NCI-H774 (cell line): ENCODE results near the gene ATOH8.

Source experiments
- DNase-seq: peaks from one replicate; lab custom pipeline; 2025; lab: John Stamatoyannopoulos, UW

Gene ATOH8

DNA sequence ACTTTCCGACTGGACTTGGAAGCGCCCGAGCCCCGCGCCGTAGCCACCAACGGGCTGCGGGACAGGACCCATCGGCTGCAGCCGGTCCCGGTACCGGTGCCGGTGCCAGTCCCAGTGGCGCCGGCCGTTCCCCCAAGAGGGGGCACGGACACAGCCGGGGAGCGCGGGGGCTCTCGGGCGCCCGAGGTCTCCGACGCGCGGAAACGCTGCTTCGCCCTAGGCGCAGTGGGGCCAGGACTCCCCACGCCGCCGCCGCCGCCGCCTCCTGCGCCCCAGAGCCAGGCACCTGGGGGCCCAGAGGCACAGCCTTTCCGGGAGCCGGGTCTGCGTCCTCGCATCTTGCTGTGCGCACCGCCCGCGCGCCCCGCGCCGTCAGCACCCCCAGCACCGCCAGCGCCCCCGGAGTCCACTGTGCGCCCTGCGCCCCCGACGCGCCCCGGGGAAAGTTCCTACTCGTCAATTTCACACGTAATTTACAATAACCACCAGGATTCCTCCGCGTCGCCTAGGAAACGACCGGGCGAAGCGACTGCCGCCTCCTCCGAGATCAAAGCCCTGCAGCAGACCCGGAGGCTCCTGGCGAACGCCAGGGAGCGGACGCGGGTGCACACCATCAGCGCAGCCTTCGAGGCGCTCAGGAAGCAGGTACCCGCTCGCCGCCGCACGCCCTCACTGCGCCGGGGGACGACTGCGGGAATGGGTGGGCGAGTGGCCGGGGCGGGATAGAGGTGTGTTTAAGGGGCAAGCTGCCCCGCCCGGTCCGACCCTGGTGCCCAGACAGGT is 713 bp downstream of the ATOH8 start:
- no peak for DNase-seq

DNA sequence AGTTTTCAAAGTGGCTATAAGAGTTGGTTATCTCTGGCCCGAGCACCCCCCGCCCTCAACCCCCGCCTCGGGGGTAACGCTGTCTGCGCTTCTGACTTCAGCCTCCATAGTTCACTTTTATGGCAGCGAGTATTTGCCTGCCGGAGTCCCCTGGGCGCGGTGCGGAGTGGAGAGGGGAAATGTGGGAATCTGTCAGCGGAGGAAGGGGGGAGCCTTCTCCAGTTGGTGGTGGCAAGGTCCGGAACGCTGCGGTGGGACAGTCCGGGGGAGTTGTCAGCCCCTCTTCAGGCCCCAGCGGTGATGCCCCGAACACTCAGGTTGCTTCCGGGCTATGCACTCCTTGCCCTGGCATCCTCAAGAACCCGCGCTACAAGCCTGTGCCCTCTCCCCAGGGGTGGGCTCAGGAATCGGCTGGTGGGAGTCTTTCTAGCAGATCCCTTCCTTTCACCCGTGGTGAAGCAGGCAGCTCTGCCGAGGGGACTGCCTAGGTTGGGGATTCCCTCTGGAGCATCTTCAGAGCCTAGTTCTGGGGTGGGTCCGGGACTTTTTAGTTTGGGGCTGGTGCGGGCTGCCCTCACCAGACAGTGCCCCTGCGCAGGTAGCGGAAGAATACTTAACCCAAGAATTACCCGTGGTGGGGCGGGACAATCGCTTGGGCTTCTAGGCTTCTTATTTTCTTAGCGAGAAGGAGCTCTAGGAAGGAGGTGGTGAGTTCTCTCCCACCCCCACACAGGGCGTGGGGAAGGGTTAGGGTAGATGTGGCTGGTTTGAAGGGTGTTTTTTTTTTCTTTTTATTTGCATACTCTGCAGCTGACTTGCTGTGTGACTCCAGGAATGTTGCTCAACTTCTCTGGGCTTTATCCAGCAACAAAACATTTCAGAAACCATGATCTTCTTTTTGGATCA is 1.6 kb downstream of the ATOH8 start:
- no peak for DNase-seq

DNA sequence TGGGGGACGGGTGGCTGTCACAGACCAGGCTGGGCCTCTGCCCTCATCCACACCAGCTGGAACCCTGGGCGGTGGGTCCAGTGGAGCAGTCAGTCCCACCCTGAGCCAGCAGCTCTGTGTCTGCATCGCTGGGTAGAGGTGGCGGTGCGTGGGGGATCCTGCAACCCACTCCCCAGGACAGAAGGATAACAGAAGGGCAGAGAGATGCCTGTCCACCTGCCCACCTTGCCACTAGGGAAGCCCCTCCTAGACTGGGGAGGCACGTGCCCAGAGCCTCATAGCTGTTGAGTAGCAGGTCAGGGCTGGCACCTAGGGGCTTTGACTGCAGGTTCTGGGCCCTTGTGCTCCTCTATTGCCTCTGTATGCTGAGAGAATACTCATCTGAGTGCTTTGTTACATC is 2.4 kb downstream of the ATOH8 start:
- DNase-seq, result no peak

DNA sequence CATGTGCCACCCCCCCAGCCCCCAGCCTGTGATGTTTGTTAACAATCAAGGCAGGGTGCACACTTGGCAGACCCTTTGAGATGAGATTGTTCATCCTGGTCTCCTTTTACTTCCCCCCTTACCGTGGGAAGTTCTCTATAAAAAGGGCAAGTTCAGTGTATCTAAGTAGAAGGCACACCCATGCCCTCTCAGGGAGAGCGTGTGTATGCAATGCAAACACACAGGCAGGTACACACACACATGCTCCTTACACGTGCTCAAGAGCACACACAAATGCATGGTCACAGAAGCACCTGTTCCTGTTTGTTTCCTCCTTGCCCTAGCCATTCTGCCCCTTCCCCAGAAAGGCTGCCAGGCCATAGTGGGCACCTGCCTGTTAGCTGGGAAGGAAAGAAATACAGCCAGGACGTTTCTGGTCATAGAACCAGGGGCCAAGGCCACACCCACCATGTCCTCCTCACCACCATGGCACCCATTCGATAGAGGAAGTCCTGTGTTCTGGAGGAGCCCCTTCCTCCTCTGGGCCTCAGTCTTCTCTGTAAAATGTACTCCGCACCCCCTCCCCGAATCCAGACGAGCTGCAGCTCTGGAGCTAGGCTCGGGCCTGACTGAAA is 3.1 kb downstream of the ATOH8 start:
- DNase-seq, result peak; percentile 61

DNA sequence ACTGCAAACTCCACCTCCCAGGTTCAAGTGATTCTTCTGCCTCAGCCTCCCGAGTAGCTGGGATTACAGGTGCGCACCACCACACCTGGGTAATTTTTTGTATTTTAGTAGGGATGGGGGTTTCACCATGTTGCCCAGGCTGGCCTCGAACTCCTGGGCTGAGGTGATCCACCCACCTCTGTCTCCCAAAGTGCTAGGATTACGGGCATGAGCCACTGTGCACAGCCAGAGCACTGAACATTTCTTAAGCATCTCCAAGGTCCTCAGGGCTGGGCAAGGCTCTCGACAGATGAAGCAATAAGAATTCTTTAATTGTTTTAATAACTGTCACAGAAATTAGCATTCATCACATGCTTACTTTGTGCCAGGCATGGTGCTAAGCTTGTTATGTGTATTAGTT is 4.1 kb downstream of the ATOH8 start:
- no peak for DNase-seq

DNA sequence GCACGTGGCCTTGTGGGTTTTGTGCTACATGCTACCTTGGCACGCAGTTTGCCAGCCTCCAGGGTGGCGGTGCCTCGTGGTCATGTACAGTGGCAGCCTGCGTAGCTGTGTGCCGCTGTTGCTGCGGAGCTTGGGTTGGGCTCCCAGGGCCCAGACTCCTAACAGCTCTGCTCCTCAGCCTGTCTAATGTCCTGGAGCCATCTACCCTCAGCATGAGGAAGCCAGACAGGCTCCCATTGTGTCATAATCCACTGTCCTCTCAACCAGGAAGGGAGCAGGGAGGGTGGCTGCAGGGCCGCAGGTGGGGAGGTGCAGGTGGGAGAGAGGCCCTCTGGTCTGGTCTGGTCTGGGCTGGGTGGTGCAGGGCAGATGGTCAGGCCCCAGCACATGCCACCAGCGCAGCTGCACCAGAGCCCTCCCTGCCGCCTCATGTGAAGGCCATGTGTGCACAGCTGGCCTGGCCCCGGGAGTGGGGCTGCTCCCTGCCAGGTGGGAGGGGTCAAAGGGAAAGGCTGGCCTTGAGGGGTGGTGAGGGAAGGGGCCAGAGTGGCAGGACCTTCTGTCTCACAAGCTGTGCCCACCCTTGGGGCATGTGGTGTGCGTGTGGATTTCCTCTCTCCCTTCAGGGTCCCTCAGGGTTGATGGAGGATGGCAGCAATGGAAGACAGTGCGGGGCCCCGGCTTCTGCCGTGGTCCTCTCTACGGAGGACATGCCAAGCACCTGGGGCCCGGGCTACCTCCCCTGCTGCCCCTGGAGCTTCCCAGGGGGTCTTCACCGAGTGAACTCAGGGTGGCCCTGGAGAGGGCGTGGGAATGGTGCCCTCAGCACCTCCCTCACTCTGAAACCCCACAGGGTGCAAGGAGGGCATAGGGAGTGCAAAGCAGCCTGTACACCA is 4.8 kb downstream of the ATOH8 start:
- peak; percentile 79 for DNase-seq

DNA sequence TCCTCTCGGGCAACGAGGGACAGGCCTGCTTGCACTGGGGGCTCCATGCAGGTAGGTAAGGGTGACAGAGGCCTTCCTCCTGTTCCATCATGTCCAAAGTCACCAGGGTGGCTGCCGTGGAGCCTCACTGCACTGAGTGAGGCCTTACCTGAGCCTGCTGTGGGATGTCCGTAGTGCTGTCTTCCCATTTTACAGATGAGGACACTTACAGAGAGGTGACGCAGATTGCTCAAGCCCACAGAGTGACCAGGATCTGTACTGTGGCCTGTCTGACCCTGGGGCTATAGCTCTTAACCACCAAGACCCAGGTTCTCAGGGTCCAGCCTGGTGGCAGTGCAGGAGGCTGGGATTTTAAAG is 5.4 kb downstream of the ATOH8 start:
- no peak for DNase-seq

DNA sequence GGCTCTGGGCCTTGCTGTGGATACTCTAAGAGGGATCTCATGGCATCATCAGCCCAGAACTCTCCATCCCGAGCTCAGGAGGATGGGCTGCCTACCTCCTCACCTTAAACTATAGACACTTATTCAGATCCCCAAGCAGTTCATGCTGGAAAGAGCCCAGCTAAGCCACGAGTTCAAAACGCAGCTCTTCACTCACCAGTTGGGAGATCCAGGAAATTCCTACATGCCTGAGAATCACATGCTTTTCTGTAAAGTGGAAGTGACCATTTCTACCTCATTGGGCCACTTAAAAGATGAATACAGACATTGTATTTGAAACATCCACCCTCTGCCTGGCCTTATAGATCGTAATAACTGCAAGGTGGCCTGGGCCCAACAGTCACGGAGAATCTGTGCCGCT is 6.6 kb downstream of the ATOH8 start:
- DNase-seq, result no peak

DNA sequence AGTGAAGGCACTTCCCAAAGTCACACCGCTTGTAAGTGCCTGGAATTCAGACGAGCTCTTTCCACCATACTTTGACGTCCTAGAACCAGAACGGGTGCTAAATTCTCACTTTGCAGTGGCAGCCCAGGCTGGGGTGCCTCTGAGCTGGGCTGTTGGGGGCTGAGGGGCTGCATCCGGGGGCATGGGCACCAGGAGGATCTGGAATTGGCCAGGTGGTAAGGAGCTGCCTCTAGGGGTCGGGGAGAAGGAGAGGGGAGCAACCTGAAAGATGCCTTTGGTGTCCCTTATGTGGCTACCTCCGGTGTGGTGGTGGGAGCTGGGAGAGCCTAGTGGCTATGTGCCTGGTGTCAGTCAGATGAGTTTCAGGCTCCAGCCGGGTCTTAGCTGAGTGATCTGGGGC is 7.1 kb downstream of the ATOH8 start:
- no peak for DNase-seq

DNA sequence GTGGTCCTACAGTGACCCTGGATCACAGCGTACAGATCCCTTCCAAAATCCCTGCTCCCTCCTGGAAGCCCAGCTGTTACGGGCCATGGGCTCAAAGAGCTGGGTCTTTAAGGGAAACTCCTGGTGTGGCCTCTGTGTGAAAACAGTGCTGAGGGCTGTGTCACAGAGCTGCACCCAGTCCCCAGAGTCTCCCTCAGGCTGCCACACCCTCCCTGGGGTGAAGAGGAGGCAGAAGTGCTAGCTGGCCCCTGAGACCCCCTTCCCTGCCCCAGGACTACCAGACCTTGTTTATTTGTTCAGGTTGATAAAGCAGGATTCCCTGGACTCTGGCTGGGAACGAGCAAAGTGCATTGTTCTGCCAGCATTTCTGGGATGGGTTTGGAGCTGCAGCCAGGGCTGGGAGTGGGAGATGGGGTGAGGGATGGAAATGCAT is 7.7 kb downstream of the ATOH8 start:
- no peak for DNase-seq

DNA sequence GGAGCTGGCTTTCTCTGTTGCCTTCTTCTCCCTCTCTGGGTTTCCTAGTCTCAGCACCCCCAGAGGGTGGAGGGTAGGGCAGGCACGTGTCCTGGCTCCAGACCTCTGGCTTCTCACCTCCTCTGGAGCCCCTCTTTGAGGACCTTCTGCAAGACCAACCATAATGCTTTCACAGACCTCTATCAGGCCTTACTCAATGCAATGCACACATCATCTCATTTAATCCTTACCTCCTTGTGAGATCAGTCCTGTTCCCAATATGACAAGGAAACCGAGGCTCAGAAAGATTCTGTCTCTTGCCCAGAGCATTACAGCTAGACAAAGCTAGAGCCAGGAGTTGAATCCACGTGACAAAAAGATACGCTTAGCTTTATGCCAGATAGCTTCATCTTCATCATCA is 8.2 kb downstream of the ATOH8 start:
- DNase-seq, result no peak

DNA sequence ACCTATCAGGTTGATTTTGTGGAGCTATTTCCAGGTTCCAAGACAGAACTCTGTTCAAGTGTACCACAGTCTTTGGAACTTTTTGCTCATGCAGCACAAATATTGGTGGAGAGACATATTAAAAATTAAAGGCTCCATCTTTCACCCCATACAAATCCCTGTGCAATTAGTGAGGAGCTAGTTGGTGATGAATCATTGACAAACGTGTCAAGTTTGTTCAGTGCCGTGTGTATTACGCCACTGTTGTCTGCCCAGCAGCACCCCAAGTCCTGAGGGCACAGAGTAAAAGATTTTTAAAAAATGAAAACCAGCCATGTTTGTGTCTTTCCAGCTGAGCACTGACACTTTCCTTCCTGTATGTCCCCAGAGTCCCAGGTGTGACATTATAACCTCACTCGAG is 9.3 kb downstream of the ATOH8 start:
- no peak for DNase-seq

DNA sequence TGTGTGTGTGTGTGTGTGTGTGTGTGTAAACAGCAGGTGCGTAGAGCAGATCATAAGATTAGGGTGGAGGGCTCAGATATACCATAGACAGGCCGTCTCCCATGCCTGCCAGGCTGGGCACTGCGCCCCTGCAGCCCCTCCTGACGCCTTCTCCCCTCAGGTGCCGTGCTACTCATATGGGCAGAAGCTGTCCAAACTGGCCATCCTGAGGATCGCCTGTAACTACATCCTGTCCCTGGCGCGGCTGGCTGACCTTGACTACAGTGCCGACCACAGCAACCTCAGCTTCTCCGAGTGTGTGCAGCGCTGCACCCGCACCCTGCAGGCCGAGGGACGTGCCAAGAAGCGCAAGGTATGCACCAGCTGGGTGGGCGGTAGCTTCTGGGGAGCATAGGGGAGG is 10.0 kb downstream of the ATOH8 start:
- DNase-seq, result no peak

DNA sequence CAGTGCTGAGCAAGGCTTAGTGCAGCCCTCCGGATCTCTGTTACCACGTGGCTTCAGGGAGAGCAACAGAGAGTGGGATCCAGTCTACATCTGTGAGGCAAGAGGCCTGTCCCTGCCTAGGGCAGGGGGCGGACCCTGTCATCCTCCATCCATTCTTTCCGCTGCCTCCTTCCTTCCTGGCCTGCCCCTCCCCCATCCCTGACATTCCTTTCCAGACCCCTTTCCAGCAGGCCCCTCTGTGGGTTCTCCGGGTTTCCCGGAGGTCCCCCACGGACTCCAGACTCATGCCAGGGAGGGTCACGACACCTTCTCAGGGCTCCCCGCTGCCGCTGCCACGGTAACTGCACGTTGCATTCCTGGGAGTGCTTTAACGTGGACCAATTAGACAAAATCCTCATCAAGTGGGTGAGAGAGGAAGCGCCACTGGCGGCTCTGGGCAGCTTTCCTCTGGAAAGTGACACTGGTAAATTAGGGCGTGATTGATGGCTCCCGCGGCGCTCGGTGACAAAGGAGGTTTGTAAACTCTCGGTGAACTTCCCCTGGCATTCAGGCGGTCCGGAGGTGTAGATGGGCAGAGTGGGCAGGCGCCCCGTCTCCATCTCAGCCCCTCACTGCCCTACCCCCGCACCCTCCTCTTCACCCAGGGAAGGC is 11.4 kb downstream of the ATOH8 start:
- peak; percentile 61 for DNase-seq

DNA sequence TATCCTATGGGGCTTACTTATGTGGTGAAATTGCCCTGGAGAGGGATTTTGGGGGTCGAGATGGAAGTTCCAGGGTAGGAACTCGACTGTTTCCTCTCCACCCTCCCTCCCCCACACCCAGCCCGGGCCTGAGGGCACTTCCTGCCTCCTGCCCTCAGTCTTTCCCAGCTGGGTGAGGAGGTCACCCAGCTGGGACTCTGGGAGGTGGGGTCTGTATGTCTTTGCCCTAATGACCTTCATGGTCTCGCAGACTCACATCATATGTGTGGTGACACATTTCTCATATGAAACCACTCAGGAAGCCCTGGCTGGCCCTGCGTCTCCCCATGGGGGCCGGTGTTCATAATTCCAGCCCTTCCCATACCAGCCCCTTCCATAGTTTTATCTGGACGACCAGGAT is 12.4 kb downstream of the ATOH8 start:
- DNase-seq, result no peak

DNA sequence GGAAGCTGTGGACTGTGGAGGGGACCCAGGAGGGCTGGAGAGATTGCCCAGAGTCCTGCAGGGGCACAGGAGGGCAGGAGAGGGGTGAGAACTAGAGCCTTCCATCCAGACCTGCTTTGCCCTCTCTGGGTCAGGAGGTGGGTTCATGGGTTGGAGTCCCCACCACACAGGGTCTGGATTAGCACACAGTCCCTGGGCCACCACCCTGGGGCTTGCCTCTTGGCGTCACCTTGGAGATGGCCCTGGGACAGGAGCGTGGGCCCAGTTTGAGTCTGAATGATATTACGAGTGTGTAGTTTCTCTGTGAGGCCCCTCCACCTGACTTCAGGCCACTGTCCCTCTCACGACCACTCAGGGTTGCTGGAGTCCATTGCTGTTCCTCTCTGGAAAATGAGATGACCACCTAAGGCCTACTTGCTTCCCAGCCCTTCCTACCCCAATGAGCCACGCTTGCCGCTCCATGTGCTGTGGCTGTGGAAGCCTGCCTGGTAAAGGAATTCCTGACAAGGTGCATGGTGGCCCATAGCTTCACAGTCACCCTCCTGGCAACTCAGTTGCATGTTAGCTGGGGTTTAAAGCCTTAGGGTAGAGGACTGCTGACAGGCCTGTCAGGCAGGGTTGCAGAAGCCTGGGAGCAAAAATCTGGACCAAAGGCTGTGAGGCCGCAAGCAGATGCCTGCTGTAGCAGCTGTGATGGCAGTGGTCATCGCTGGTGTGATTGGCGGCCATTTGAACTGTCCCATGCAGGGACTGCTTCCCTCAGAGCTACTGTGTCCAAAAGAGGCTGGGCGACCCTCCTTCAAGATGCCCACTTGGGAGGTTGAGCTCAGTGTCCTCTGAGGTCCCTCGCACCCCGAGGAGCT is 14.2 kb downstream of the ATOH8 start:
- DNase-seq, result no peak

DNA sequence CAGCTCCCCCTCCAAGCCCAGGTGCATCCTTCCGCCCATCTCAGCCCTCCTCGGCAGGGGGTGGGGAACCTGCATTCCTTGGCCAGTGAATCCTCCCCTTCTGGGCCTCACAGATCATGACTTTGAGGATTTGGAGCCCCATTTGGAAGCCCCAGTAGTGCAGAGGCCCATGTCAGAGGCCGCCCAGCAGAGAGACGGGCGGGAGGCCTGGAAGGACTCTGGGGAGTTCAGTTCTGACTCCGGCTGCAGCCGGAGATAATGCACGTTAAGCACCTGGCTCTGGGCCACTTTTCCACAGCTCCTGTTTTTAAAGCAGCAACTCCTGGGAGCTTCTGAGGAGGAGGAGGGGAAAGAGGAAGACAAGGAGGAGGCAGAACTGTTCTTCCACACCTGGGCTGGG is 14.9 kb downstream of the ATOH8 start:
- DNase-seq, result no peak

DNA sequence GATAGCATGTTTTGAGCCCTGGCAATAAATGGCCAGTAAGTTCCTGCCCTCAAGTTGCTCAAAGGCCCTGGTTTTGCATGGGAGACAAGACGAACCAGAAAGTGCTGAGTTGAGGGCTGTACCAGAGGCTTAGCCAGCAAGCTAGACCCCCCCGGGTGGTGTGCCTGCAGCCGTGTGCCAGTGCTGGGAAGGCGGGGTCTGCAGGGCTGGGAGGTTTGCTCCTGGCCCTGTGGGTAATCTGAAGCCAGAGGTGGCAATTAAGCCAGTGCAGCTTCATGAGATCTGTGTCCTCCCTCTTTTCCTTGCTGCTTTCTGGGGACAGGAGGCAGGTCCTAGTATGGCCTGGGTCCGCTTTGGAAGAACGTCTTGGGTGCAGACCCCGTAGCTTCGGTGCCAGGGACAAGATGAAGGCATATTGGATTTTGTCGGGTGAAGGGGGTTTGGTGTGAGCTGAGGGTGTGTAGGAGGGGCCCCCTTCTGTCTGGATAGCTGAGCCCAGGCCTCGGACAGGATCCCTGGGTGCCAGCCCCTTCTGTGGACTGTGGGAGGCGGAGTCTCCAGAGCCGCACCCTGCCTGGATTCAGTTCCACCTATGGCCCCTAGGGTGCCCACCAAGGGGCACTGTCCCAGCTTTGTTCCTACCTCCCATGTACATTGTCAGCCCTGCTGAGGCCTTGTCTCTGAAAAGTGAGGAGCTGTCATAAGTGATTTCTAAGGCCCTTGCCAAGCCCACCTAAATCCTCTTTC is 15.6 kb downstream of the ATOH8 start:
- no peak for DNase-seq

DNA sequence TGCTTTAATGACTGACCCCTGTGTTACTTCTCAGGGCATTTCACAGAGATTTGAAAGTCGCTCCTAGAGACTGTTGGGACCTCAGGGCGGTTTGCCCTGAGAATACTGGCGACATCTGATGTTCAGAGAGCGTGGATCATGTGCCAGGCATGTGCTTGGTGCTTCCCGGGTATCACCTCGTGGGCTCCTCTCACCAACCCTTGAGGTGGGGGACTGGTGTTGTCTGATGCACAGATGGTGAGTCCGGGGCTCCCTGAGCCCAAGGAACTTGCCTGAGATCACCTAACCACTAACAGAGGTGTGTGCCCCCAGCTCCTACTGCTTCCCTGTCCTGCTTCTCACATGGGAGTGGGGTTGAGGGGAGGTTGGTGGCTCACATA is 16.2 kb downstream of the ATOH8 start:
- no peak for DNase-seq

DNA sequence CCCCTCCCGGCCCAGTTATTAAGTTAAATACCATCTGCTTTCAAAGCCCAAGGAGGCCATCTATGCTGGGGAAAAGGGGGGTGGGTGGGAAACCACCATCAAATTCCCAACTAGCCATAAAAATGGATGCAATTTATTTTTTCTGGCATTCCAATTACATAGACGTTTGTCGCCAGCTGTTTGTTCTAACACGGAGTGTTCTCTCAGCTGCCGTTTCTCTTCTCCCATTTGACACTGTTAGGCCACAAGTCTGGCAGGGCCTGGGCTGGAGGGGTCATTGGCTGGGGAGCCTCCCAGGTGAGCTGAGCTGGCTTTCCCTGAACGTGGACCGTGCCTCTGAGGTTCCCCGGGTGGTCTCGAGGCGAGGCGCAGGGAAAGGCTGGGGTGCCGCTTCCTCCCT is 16.6 kb downstream of the ATOH8 start:
- DNase-seq, result no peak
